Esophagus muscularis mucosa (tissue), 4 donors: ENCODE data around the gene KIAA0825.

ENCODE experiments used
- CTCF ChIP-seq, 3 experiments: fragments of 200-600 bp in 2 of 3; fragments of 450-650 bp in 1 of 3; sonication (generic) in 2 of 3; IDR thresholded peaks; one replicate each; pipeline ENCODE4 v1.5.1; 2017 to 2019; ENCODE audit warnings: antibody characterized with exemption in 3 of 3, mild to moderate bottlenecking in 2 of 3, moderate library complexity in 1 of 3
- EP300 ChIP-seq: sonication (generic); formaldehyde crosslinking; IDR thresholded peaks from one replicate; pipeline ENCODE4 v1.6.1; 2017; ENCODE audit warnings: antibody characterized with exemption
- POLR2A ChIP-seq: fragments of 450-650 bp; IDR thresholded peaks from one replicate; pipeline ENCODE4 v1.6.1; 2017; ENCODE audit warnings: antibody characterized with exemption, moderate library complexity, mild to moderate bottlenecking, low read depth

DNA sequence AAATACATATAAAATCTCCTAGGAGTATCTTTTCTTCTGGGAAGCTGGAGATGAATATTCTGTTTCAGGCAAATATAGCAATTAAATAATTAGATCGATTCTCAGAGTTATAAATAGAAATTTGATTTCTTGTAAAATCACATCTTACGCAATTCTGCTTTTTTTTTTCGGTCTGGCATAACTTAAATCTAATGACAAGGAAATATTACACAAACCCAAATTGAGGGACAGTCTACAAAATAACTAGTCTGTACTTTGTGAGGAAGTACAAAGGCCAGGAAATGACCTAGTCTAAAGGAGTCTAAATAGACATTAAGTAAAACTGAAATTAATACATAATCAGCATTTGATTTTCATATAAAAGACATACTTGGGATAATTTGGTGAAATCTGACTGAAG, 133.3 kb downstream of the KIAA0825 start:
- TF ChIP-seq CTCF (IDR thresholded peaks at IDR 0.05) (no peak), POLR2A (no peak), EP300 (no peak)
